HepG2 (cell line): ENCODE results near the gene DCLK1. TPM values are rescaled to one million over a fixed set of nuclear protein-coding genes. Genes with fewer than 3 reads are reported as not detected.

Experiments used
- ATAC-seq: fragments of 200-7000 bp; cut with Tn5 transposase; 3 replicates; pipeline ENCODE4 v1.9.1; 2020; ENCODE audit warnings: mild to moderate bottlenecking, moderate library complexity
- BruUV-seq: library from RNA; stranded (reverse); fragments of 400-500 nt; replicated peaks from 2 replicates; lab custom pipeline; 2021; lab: Mats Ljungman, UMichigan
- CTCF ChIA-PET: fragments of 300-600 bp; formaldehyde crosslinking; extraction: SDS; loops from one replicate; lab custom pipeline; 2021; ENCODE audit warnings: low total read pairs, inconsistent platforms, low intra/inter-chr PET ratio; lab: Yijun Ruan, JAX
- POLR2A ChIA-PET: fragments of 350-600 bp; sonication (Branson Sonifier 250); formaldehyde crosslinking; loops from one replicate; lab custom pipeline; 2020; ENCODE audit warnings: antibody characterized with exemption, inconsistent platforms; lab: Yijun Ruan, JAX
- DNase-seq: peaks from one replicate; pipeline ENCODE4 v3.0.0-alpha.2; 2015; ENCODE audit warnings: low spot score
- FAIRE-seq: peaks from 3 replicates; lab custom pipeline; 2011; peaks lifted over from hg19 to GRCh38; lab: Jason Lieb, UNC
- H2AFZ ChIP-seq: one replicate; pipeline ENCODE4 v1.6.1; 2011; ENCODE audit warnings: low read length, inconsistent platforms
- H3K27ac ChIP-seq: fragments of 300-600 bp; 3 replicates; pipeline ENCODE4 v1.8.0; 2011; ENCODE audit warnings: mixed run types, mild to moderate bottlenecking, mixed read lengths, low read length, inconsistent platforms; ENCODE audit not compliant: insufficient read depth; ENCODE audit errors: extremely low read length
- H3K27me3 ChIP-seq, 2 experiments: fragments of 200-600 bp in 1 of 2; 2 replicates in 1 of 2; 3 replicates in 1 of 2; pipeline versions ENCODE4 v1.6.0 to v1.8.0; 2011; ENCODE audit warnings: low read length in 2 of 2, mild to moderate bottlenecking in 2 of 2, moderate library complexity in 2 of 2, inconsistent platforms in 1 of 2; ENCODE audit not compliant: insufficient read depth in 2 of 2, control insufficient read depth in 1 of 2
- H3K36me3 ChIP-seq, 2 experiments: fragments of 200-600 bp in 1 of 2; replicated peaks in 1 of 2; 2 replicates in 1 of 2; 3 replicates in 1 of 2; pipeline versions ENCODE4 v1.5.1 to v1.8.0; 2011; ENCODE audit warnings: low read length in 2 of 2, inconsistent platforms in 1 of 2; ENCODE audit not compliant: insufficient read depth in 2 of 2, control insufficient read depth in 1 of 2
- H3K4me1 ChIP-seq: 2 replicates; pipeline ENCODE4 v1.5.1; 2012; ENCODE audit warnings: low read length, inconsistent platforms; ENCODE audit not compliant: insufficient read depth
- H3K4me2 ChIP-seq: 2 replicates; pipeline ENCODE4 v1.6.0; 2011; ENCODE audit warnings: low read depth, low read length, inconsistent platforms
- H3K4me3 ChIP-seq, 3 experiments: fragments of 200-600 bp in 1 of 3; sonication (generic), shearing (Covaris generic) in 1 of 3; replicated peaks in 1 of 3; 2 replicates each; pipeline ENCODE4 v1.5.1; 2011 to 2016; ENCODE audit warnings: low read length in 3 of 3, inconsistent platforms in 2 of 3, low read depth in 2 of 3, mild to moderate bottlenecking in 2 of 3, control low read depth in 1 of 3, mixed read lengths in 1 of 3; ENCODE audit not compliant: insufficient read depth in 1 of 3
- H3K79me2 ChIP-seq: one replicate; pipeline ENCODE4 v1.6.1; 2011; ENCODE audit warnings: low read length, inconsistent platforms; ENCODE audit not compliant: insufficient read depth
- H3K9ac ChIP-seq: 2 replicates; pipeline ENCODE4 v1.6.0; 2011; ENCODE audit warnings: mild to moderate bottlenecking, low read depth, low read length, inconsistent platforms; ENCODE audit not compliant: insufficient read depth
- H3K9me3 ChIP-seq: 2 replicates; pipeline ENCODE4 v1.5.1; 2012; ENCODE audit warnings: mild to moderate bottlenecking, low read length
- H4K20me1 ChIP-seq: 2 replicates; pipeline ENCODE4 v1.6.0; 2011; ENCODE audit warnings: inconsistent platforms, mild to moderate bottlenecking, low read length, moderate library complexity; ENCODE audit not compliant: insufficient read depth
- ZNF317 ChIP-seq: sonication (generic); formaldehyde crosslinking; IDR thresholded peaks from 2 replicates; pipeline ENCODE4 v1.5.0; 2020; ENCODE audit warnings: mild to moderate bottlenecking, missing genetic modification reagents
- WGBS: methylation state at CpG from one replicate; pipeline ENCODE4 v1.1.6; 2017; ENCODE audit warnings: low lambda C conversion rate; 5-methylcytosine and 5-hydroxymethylcytosine counted together
- in situ Hi-C: cut with HindIII; loops from 2 replicates; pipeline ENCODE4 v1.10.0; 2017; ENCODE audit warnings: low pct_unique_long_range_greater_than_20kb; ENCODE audit not compliant: extremely low pct_ligation_motif_present
- intact Hi-C: fragments of 100-400 bp; cut with micrococcal nuclease; formaldehyde crosslinking; loops from one replicate; pipeline ENCODE4 v1.10.0; 2022; ENCODE audit not compliant: unreplicated experiment
- polyA plus RNA-seq, 8 experiments: library from polyadenylated mRNA; depleted of rRNA in 3 of 8; stranded (reverse) in 7 of 8; unstranded in 1 of 8; fragments of >200 nt; fragmentation: Illumina TruSeq in 4 of 8; extraction: Trizol in 4 of 8; gene quantifications; 2 replicates each; pipeline versions ENCODE4 v1.2.1 to v1.2.3, GENCODE V29; 2011 to 2016; ENCODE audit warnings: low read depth in 4 of 8, missing spikeins in 1 of 8, mixed read lengths in 1 of 8; ENCODE audit not compliant: insufficient read depth in 1 of 8
- total RNA-seq, 5 experiments: library from RNA; depleted of rRNA; stranded (reverse); fragments of >200 nt; fragmentation: Illumina TruSeq; extraction: Trizol; gene quantifications; 2 replicates each; pipeline ENCODE4 v1.2.3, GENCODE V29; 2016; ENCODE audit warnings: low read depth in 1 of 5
- TF ChIP-seq, protein P1 (sequence below): sonication (generic); formaldehyde crosslinking; conservative IDR thresholded peaks from 2 replicates; pipeline ENCODE4 v1.4.0; 2020; ENCODE audit warnings: missing genetic modification reagents
- TF ChIP-seq, protein P2 (sequence below): sonication (generic); formaldehyde crosslinking; IDR thresholded peaks from 2 replicates; pipeline ENCODE4 v1.4.0; 2020; ENCODE audit warnings: mild to moderate bottlenecking, missing genetic modification reagents

DCLK1 gene
- total and polyA plus RNA-seq, 2 of the 13 experiments (the other 11 are each of a cell fraction or from before 2014, with no cell fraction given) = not detected

DNA sequence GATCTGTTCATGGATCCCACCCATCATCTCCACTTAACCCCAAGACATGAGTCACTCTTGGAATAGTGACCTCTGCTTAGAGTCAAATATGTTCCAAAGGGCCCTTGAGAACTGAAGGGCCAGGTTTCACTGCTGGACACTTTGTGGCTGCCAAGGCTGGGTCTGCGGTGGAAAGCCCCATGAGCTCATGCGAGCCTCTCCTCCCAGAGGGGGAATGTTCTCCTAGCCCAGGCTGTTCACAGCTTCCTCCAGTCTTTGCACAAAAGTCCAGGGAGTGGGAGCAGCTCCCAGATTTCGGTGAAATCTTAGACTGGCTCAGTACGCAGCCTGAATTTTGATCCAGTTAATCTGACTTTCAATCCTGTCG is 732 bp upstream of the DCLK1 start:
- DNase-seq (no peak), ATAC-seq (no peak), FAIRE-seq (no peak)
- no peaks in the 10 kb centered on the region for H3K9me3 ChIP-seq
- H3K4me3 ChIP-seq = no peak overlapping the region
- ChIA-PET CTCF (no interaction called here), POLR2A (no interaction called here)
- H3K36me3 ChIP-seq = no peaks in the 10 kb centered on the region
- BruUV-seq = no TSS peak
- H2AFZ ChIP-seq = no peak overlapping the region
- H3K4me2 ChIP-seq = no peak overlapping the region
- no peak overlapping the region for H3K27ac ChIP-seq
- H3K27me3 ChIP-seq = peaks cover 2 to 24% of the 10 kb centered on the region in 2 experiments; a peak in 3 of 5 replicates
- intact Hi-C loops = no loop called here
- H3K79me2 ChIP-seq = no peaks in the 10 kb centered on the region
- H3K4me1 ChIP-seq = no peaks in the 10 kb centered on the region
- H3K9ac ChIP-seq = no peak overlapping the region
- in situ Hi-C loops = no loop called here
- TF ChIP-seq, protein P1, sequence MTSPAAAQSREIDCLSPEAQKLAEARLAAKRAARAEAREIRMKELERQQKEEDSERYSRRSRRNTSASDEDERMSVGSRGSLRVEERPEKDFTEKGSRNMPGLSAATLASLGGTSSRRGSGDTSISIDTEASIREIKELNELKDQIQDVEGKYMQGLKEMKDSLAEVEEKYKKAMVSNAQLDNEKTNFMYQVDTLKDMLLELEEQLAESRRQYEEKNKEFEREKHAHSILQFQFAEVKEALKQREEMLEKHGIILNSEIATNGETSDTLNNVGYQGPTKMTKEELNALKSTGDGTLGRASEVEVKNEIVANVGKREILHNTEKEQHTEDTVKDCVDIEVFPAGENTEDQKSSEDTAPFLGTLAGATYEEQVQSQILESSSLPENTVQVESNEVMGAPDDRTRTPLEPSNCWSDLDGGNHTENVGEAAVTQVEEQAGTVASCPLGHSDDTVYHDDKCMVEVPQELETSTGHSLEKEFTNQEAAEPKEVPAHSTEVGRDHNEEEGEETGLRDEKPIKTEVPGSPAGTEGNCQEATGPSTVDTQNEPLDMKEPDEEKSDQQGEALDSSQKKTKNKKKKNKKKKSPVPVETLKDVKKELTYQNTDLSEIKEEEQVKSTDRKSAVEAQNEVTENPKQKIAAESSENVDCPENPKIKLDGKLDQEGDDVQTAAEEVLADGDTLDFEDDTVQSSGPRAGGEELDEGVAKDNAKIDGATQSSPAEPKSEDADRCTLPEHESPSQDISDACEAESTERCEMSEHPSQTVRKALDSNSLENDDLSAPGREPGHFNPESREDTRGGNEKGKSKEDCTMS = no peak
- TF ChIP-seq, protein P2, sequence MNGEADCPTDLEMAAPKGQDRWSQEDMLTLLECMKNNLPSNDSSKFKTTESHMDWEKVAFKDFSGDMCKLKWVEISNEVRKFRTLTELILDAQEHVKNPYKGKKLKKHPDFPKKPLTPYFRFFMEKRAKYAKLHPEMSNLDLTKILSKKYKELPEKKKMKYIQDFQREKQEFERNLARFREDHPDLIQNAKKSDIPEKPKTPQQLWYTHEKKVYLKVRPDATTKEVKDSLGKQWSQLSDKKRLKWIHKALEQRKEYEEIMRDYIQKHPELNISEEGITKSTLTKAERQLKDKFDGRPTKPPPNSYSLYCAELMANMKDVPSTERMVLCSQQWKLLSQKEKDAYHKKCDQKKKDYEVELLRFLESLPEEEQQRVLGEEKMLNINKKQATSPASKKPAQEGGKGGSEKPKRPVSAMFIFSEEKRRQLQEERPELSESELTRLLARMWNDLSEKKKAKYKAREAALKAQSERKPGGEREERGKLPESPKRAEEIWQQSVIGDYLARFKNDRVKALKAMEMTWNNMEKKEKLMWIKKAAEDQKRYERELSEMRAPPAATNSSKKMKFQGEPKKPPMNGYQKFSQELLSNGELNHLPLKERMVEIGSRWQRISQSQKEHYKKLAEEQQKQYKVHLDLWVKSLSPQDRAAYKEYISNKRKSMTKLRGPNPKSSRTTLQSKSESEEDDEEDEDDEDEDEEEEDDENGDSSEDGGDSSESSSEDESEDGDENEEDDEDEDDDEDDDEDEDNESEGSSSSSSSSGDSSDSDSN = no peak
- no peak for TF ChIP-seq ZNF317 (CRISPR knock-in tag)
- WGBS = 6% methylated on average over 3 of the region's 5 CpGs
- no peaks in the 10 kb centered on the region for H4K20me1 ChIP-seq
